Osteocyte (in vitro differentiated cells): ENCODE data around the gene RCCD1. TPM values are rescaled to one million over a fixed set of nuclear protein-coding genes. Genes with fewer than 3 reads are reported as not detected.

Experiments used
- DNase-seq: peaks from one replicate; pipeline ENCODE4 v3.0.0; 2021; ENCODE audit warnings: mixed read lengths; ENCODE audit not compliant: unreplicated experiment; ENCODE audit errors: extremely low spot score
- H3K27ac Mint-ChIP-seq: one replicate; pipeline ENCODE4 v1.8.0; 2021; ENCODE audit warnings: mild to moderate bottlenecking, mixed read lengths; ENCODE audit not compliant: unreplicated experiment
- H3K27me3 Mint-ChIP-seq: one replicate; pipeline ENCODE4 v1.8.0; 2021; ENCODE audit warnings: mixed read lengths; ENCODE audit not compliant: unreplicated experiment
- H3K36me3 Mint-ChIP-seq: one replicate; pipeline ENCODE4 v1.8.0; 2021; ENCODE audit warnings: mixed read lengths; ENCODE audit not compliant: unreplicated experiment
- H3K4me1 Mint-ChIP-seq: one replicate; pipeline ENCODE4 v1.8.0; 2021; ENCODE audit warnings: mixed read lengths; ENCODE audit not compliant: unreplicated experiment
- H3K4me3 Mint-ChIP-seq: one replicate; pipeline ENCODE4 v1.8.0; 2021; ENCODE audit warnings: mild to moderate bottlenecking, moderate library complexity, mixed read lengths; ENCODE audit not compliant: unreplicated experiment
- H3K9me3 Mint-ChIP-seq: one replicate; pipeline ENCODE4 v1.8.0; 2021; ENCODE audit warnings: mixed read lengths; ENCODE audit not compliant: unreplicated experiment
- CTCF ChIP-seq: fragments of 200-600 bp; sonication (generic); IDR thresholded peaks from 2 replicates; pipeline ENCODE4 v1.5.0; 2021; ENCODE audit warnings: antibody characterized with exemption, mild to moderate bottlenecking, moderate library complexity
- total RNA-seq: library from RNA; stranded (reverse); gene quantifications from 2 replicates; pipeline ENCODE4 v1.2.1, GENCODE V29; 2021

RCCD1 gene
- total RNA-seq, 1 donor from 2014 or later, result 12.0 TPM

- H3K9me3 Mint-ChIP-seq, result no peaks in the 10 kb centered on the region
- no peak overlapping the region for H3K4me3 Mint-ChIP-seq
- H3K27me3 Mint-ChIP-seq, result no peaks in the 10 kb centered on the region
- DNase-seq, result no peak
- H3K36me3 Mint-ChIP-seq, result peaks cover 13% of the 10 kb centered on the region
- peaks cover 8% of the 10 kb centered on the region for H3K4me1 Mint-ChIP-seq
- no peak overlapping the region for H3K27ac Mint-ChIP-seq
- TF ChIP-seq CTCF, result no peak
Measured at GRCh38 chr15:90962021-90962420, 7.3 kb downstream of the RCCD1 start.

DNA sequence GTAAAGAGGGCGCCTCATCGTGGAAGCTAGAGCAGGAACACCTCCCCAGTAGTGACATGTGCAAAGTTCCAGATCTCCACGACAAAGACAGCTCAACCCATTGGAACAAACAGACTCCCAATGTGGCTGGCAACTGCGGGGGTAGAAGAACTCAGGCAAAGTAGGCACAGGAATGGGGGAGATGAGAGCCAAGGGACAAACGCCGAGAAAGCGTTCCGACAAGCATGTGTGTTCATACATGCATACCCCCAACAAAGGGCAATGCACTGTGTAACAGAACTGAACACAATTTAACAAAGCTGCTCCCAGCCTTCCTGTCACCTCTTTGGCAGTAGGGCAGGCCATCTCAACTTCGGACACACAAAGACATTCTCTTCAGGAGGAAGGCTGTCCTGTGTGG is 11.6 kb downstream of the RCCD1 start:
- no peaks in the 10 kb centered on the region for H3K27me3 Mint-ChIP-seq
- peaks cover 8% of the 10 kb centered on the region for H3K36me3 Mint-ChIP-seq
- no peak for DNase-seq
- no peak for TF ChIP-seq CTCF
- H3K4me1 Mint-ChIP-seq, result no peaks in the 10 kb centered on the region
- no peak overlapping the region for H3K27ac Mint-ChIP-seq
- no peaks in the 10 kb centered on the region for H3K9me3 Mint-ChIP-seq
- H3K4me3 Mint-ChIP-seq, result no peak overlapping the region

GRCh38 chr15:90967206-90967605 is 12.5 kb downstream of the RCCD1 start:
- Mint-ChIP-seq H3K27me3 (no peaks in the 10 kb centered on the region), H3K9me3 (no peaks in the 10 kb centered on the region), H3K27ac (no peak overlapping the region), H3K4me3 (no peak overlapping the region), H3K4me1 (no peaks in the 10 kb centered on the region), H3K36me3 (peaks cover 6% of the 10 kb centered on the region)
- TF ChIP-seq CTCF, result no peak
- no peak for DNase-seq

GRCh38 chr15:90968434-90968833 is 13.8 kb downstream of the RCCD1 start:
- DNase-seq, result no peak
- peaks cover 6% of the 10 kb centered on the region for H3K36me3 Mint-ChIP-seq
- H3K4me1 Mint-ChIP-seq, result no peaks in the 10 kb centered on the region
- no peak overlapping the region for H3K27ac Mint-ChIP-seq
- TF ChIP-seq CTCF, result no peak
- no peak overlapping the region for H3K4me3 Mint-ChIP-seq
- no peaks in the 10 kb centered on the region for H3K9me3 Mint-ChIP-seq
- H3K27me3 Mint-ChIP-seq, result no peaks in the 10 kb centered on the region

GRCh38 chr15:90970274-90970673 is 15.6 kb downstream of the RCCD1 start:
- Mint-ChIP-seq H3K27me3 (no peaks in the 10 kb centered on the region), H3K4me3 (no peak overlapping the region), H3K36me3 (peaks cover 11% of the 10 kb centered on the region), H3K27ac (no peak overlapping the region), H3K4me1 (no peaks in the 10 kb centered on the region), H3K9me3 (no peaks in the 10 kb centered on the region)
- no peak for TF ChIP-seq CTCF
- DNase-seq, result no peak
